HepG2 (cell line): ENCODE results near the gene ST6GALNAC6. TPM values are rescaled to one million over a fixed set of nuclear protein-coding genes. Genes with fewer than 3 reads are reported as not detected.

Experiments used
- AHDC1 ChIP-seq: sonication (generic); formaldehyde crosslinking; IDR thresholded peaks from 2 replicates; pipeline ENCODE4 v1.5.1; 2020; ENCODE audit warnings: mild to moderate bottlenecking, missing genetic modification reagents, borderline replicate concordance
- KIAA2018 ChIP-seq: sonication (generic); formaldehyde crosslinking; IDR thresholded peaks from 2 replicates; pipeline ENCODE4 v1.5.0; 2020; ENCODE audit warnings: mild to moderate bottlenecking, missing genetic modification reagents, borderline replicate concordance
- NFYB ChIP-seq: sonication (generic); formaldehyde crosslinking; IDR thresholded peaks from 2 replicates; pipeline ENCODE4 v1.4.0; 2020; ENCODE audit warnings: missing genetic modification reagents
- NR2F1 ChIP-seq, 2 experiments: fragments of 450-650 bp in 1 of 2; formaldehyde crosslinking in 1 of 2; IDR thresholded peaks; 2 replicates each; pipeline versions ENCODE4 v1.5.0 to v1.6.1; 2016 to 2020; ENCODE audit warnings: mild to moderate bottlenecking in 1 of 2, missing compliant biosample characterization in 1 of 2, missing genetic modification reagents in 1 of 2, moderate library complexity in 1 of 2
- PLRG1 ChIP-seq: fragments of 450-650 bp; conservative IDR thresholded peaks from 2 replicates; pipeline ENCODE4 v1.6.1; 2016
- POLR2AphosphoS5 ChIP-seq: IDR thresholded peaks from 2 replicates; pipeline ENCODE4 v1.6.1; 2012; ENCODE audit warnings: low read depth, low read length
- PRDM15 ChIP-seq: sonication (generic); formaldehyde crosslinking; IDR thresholded peaks from 2 replicates; pipeline ENCODE4 v1.4.0; 2020; ENCODE audit warnings: missing genetic modification reagents
- SRSF1 ChIP-seq: fragments of 200-400 bp; formaldehyde crosslinking; optimal IDR thresholded peaks from 2 replicates; pipeline ENCODE3; 2017; ENCODE audit warnings: mild to moderate bottlenecking, low read depth, low read length, moderate library complexity
- STAG1 ChIP-seq: sonication (generic); formaldehyde crosslinking; IDR thresholded peaks from 2 replicates; pipeline ENCODE4 v1.4.0; 2020; ENCODE audit warnings: missing genetic modification reagents
- ZNF180 ChIP-seq: sonication (generic); formaldehyde crosslinking; IDR thresholded peaks from 2 replicates; pipeline ENCODE4 v1.4.0; 2020; ENCODE audit warnings: low read depth, missing genetic modification reagents, borderline replicate concordance
- polyA plus RNA-seq, 8 experiments: library from polyadenylated mRNA; depleted of rRNA in 3 of 8; stranded (reverse) in 7 of 8; unstranded in 1 of 8; fragments of >200 nt; fragmentation: Illumina TruSeq in 4 of 8; extraction: Trizol in 4 of 8; gene quantifications; 2 replicates each; pipeline versions ENCODE4 v1.2.1 to v1.2.3, GENCODE V29; 2011 to 2016; ENCODE audit warnings: low read depth in 4 of 8, missing spikeins in 1 of 8, mixed read lengths in 1 of 8; ENCODE audit not compliant: insufficient read depth in 1 of 8
- total RNA-seq, 5 experiments: library from RNA; depleted of rRNA; stranded (reverse); fragments of >200 nt; fragmentation: Illumina TruSeq; extraction: Trizol; gene quantifications; 2 replicates each; pipeline ENCODE4 v1.2.3, GENCODE V29; 2016; ENCODE audit warnings: low read depth in 1 of 5

Gene ST6GALNAC6
- total and polyA plus RNA-seq, 2 of the 13 experiments (the other 11 are each of a cell fraction or from before 2014, with no cell fraction given): 18.5 to 65.4 TPM

GRCh38 chr9:127937388-127938297 is 38.2 kb upstream of the ST6GALNAC6 start, which contains the start of gene DPM2 (continued):
- TF ChIP-seq AHDC1: no peak
- TF ChIP-seq NR2F1 (CRISPR knock-in tag; IDR thresholded peaks at IDR 0.05): no peak
- no peak for TF ChIP-seq STAG1
- TF ChIP-seq ZNF180 (CRISPR knock-in tag): no peak
- TF ChIP-seq PLRG1: no peak
- peak; percentile 90 for TF ChIP-seq SRSF1
- TF ChIP-seq POLR2AphosphoS5: peak; percentile 75
- no peak for TF ChIP-seq PRDM15 (CRISPR knock-in tag)
- TF ChIP-seq NFYB (CRISPR knock-in tag): no peak
- TF ChIP-seq KIAA2018 (CRISPR knock-in tag): no peak
